HepG2 (cell line): ENCODE results near the gene HIBADH. TPM values are rescaled to one million over a fixed set of nuclear protein-coding genes. Genes with fewer than 3 reads are reported as not detected.

ENCODE experiments used
- ARNT ChIP-seq: fragments of 450-650 bp; IDR thresholded peaks from 2 replicates; pipeline ENCODE4 v1.6.1; 2017
- ATM ChIP-seq: fragments of 450-650 bp; IDR thresholded peaks from 2 replicates; pipeline ENCODE4 v1.7.1; 2017; ENCODE audit warnings: mild to moderate bottlenecking, borderline replicate concordance
- FOXJ3 ChIP-seq: sonication (generic); formaldehyde crosslinking; IDR thresholded peaks from 2 replicates; pipeline ENCODE4 v1.4.0; 2020; ENCODE audit warnings: missing genetic modification reagents, mild to moderate bottlenecking, borderline replicate concordance
- ISX ChIP-seq: sonication (generic); formaldehyde crosslinking; conservative IDR thresholded peaks from 2 replicates; pipeline ENCODE4 v1.5.0; 2020; ENCODE audit warnings: missing genetic modification reagents
- MAFK ChIP-seq, 2 experiments: IDR thresholded peaks in 1 of 2; conservative IDR thresholded peaks in 1 of 2; 2 replicates each; pipeline ENCODE4 v1.6.1; 2011; ENCODE audit warnings: improper control_type of control experiment in 2 of 2, low read length in 2 of 2
- MXD4 ChIP-seq: IDR thresholded peaks from 2 replicates; pipeline ENCODE4 v1.6.1; 2016; ENCODE audit warnings: mild to moderate bottlenecking, missing biosample characterization, missing genetic modification reagents
- MYC ChIP-seq: sonication (generic); formaldehyde crosslinking; IDR thresholded peaks from 2 replicates; pipeline ENCODE4 v1.9.0; 2021; ENCODE audit warnings: missing genetic modification reagents, borderline replicate concordance
- MZF1 ChIP-seq: sonication (generic); formaldehyde crosslinking; IDR thresholded peaks from 2 replicates; pipeline ENCODE4 v1.8.1; 2023; ENCODE audit warnings: mild to moderate bottlenecking, missing genetic modification reagents, borderline replicate concordance
- PAX8 ChIP-seq: sonication (generic); formaldehyde crosslinking; IDR thresholded peaks from 2 replicates; pipeline ENCODE4 v1.8.0; 2022; ENCODE audit warnings: mild to moderate bottlenecking, missing genetic modification reagents, borderline replicate concordance
- POLR2A ChIP-seq, 2 experiments: IDR thresholded peaks; 2 replicates each; pipeline ENCODE4 v1.6.1; 2011; ENCODE audit warnings: low read depth in 2 of 2, low read length in 2 of 2, mild to moderate bottlenecking in 1 of 2, moderate library complexity in 1 of 2; ENCODE audit not compliant: insufficient read depth in 1 of 2
- RXRA ChIP-seq: sonication (generic); formaldehyde crosslinking; IDR thresholded peaks from 2 replicates; pipeline ENCODE4 v1.5.1; 2020; ENCODE audit warnings: missing genetic modification reagents
- ZEB1 ChIP-seq: IDR thresholded peaks from 2 replicates; pipeline ENCODE4 v1.6.1; 2012; ENCODE audit warnings: mild to moderate bottlenecking, low read depth, inconsistent platforms; ENCODE audit not compliant: insufficient replicate concordance
- ZNF567 ChIP-seq: sonication (generic); formaldehyde crosslinking; IDR thresholded peaks from 2 replicates; pipeline ENCODE4 v1.8.1; 2023; ENCODE audit warnings: mild to moderate bottlenecking, missing genetic modification reagents, borderline replicate concordance
- ZNF644 ChIP-seq: IDR thresholded peaks from 2 replicates; pipeline ENCODE4 v1.6.1; 2016; ENCODE audit warnings: low read depth
- polyA plus RNA-seq, 8 experiments: library from polyadenylated mRNA; depleted of rRNA in 3 of 8; stranded (reverse) in 7 of 8; unstranded in 1 of 8; fragments of >200 nt; fragmentation: Illumina TruSeq in 4 of 8; extraction: Trizol in 4 of 8; gene quantifications; 2 replicates each; pipeline versions ENCODE4 v1.2.1 to v1.2.3, GENCODE V29; 2011 to 2016; ENCODE audit warnings: low read depth in 4 of 8, missing spikeins in 1 of 8, mixed read lengths in 1 of 8; ENCODE audit not compliant: insufficient read depth in 1 of 8
- total RNA-seq, 5 experiments: library from RNA; depleted of rRNA; stranded (reverse); fragments of >200 nt; fragmentation: Illumina TruSeq; extraction: Trizol; gene quantifications; 2 replicates each; pipeline ENCODE4 v1.2.3, GENCODE V29; 2016; ENCODE audit warnings: low read depth in 1 of 5
- TF ChIP-seq, protein P1 (sequence below): sonication (generic); formaldehyde crosslinking; IDR thresholded peaks from 2 replicates; pipeline ENCODE4 v1.5.0; 2020; ENCODE audit warnings: missing genetic modification reagents
- TF ChIP-seq, protein P2 (sequence below): sonication (generic); formaldehyde crosslinking; IDR thresholded peaks from 2 replicates; pipeline ENCODE4 v1.8.1; 2023; ENCODE audit warnings: mild to moderate bottlenecking, missing genetic modification reagents
- TF ChIP-seq, protein P3 (sequence below): sonication (generic); formaldehyde crosslinking; IDR thresholded peaks from 2 replicates; pipeline ENCODE4 v1.4.0; 2020; ENCODE audit warnings: missing genetic modification reagents, mild to moderate bottlenecking, borderline replicate concordance
- TF ChIP-seq, protein P4 (sequence below): sonication (generic); formaldehyde crosslinking; IDR thresholded peaks from 2 replicates; pipeline ENCODE4 v1.5.1; 2020; ENCODE audit warnings: mild to moderate bottlenecking, missing genetic modification reagents, moderate library complexity
- TF ChIP-seq, protein P5 (sequence below): sonication (generic); formaldehyde crosslinking; IDR thresholded peaks from 2 replicates; pipeline ENCODE4 v1.5.0; 2020; ENCODE audit warnings: mild to moderate bottlenecking, missing genetic modification reagents

Gene HIBADH
- total and polyA plus RNA-seq, 2 of the 13 experiments (the other 11 are each of a cell fraction or from before 2014, with no cell fraction given), result 49.9 to 59.5 TPM

DNA sequence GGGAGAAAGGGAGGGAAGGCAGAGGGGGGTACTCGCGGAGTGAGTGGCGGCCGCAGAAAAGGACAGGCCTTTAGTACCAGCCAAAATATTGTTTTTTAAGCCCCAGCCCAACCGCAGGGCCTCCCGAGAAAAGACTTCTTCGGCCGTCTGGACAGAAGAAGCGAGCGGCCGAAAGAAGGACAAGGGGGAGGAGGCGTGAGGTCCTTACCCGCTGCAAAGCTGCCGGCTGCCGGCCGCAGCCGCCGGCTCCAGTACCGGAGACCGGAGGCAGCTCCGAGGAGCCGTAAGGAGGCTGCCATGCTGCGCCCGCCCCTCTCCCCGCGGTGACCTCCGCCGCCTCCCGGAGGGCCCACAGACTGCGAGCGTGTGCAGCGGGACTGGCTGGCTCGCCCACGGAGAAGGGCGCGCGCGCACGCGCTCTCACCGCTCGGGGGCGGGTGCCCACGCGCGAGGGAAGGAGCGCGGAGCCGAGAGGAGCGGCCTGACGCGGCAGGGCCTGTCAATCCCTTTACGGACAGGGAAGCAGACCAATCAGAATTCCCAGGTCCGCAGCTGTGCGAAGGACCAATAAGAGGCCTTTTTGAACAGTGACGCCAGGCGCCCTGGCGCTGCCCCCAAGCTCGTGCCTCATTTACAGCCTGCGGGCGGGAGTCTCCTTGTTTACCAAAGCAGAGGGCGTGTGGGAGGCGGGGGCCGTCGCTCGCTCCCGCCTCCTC lies at the start of gene HIBADH (continued):
- TF ChIP-seq ZNF644 (CRISPR knock-in tag) (no peak; the same call in 1 of the 2 replicates), ISX (CRISPR knock-in tag) (0 out of 2 replicates have a peak, but pooled peaks have one; percentile 38), FOXJ3 (peak; percentile 83; the same call in 1 of the 2 replicates), MXD4 (peak; percentile 64; the same call in 1 of the 2 replicates), ARNT (no peak), ZEB1 (no peak), MAFK (conservative IDR thresholded peaks at IDR 0.05 in 1 of 2, IDR thresholded peaks at IDR 0.05 in 1 of 2; ENCODE audit: low read length in 2 of 2) (no peak), ZNF567 (CRISPR knock-in tag) (0 out of 2 replicates have a peak, but pooled peaks have one; percentile 45), POLR2A (IDR thresholded peaks at IDR 0.05; ENCODE audit: insufficient read depth in 1 of 2, low read depth in 2 of 2, low read length in 2 of 2) (peak; percentile 74 to 78; a peak in 3 of 4 replicates), MYC (CRISPR knock-in tag) (peak; percentile 91), RXRA (CRISPR knock-in tag) (peak; percentile 52; the same call in 1 of the 2 replicates), MZF1 (CRISPR knock-in tag) (no peak), ATM (no peak), PAX8 (CRISPR knock-in tag) (peak; percentile 75; the same call in 1 of the 2 replicates)
- TF ChIP-seq, protein P1, sequence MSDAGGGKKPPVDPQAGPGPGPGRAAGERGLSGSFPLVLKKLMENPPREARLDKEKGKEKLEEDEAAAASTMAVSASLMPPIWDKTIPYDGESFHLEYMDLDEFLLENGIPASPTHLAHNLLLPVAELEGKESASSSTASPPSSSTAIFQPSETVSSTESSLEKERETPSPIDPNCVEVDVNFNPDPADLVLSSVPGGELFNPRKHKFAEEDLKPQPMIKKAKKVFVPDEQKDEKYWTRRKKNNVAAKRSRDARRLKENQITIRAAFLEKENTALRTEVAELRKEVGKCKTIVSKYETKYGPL (CRISPR knock-in tag), result no peak
- TF ChIP-seq, protein P2, sequence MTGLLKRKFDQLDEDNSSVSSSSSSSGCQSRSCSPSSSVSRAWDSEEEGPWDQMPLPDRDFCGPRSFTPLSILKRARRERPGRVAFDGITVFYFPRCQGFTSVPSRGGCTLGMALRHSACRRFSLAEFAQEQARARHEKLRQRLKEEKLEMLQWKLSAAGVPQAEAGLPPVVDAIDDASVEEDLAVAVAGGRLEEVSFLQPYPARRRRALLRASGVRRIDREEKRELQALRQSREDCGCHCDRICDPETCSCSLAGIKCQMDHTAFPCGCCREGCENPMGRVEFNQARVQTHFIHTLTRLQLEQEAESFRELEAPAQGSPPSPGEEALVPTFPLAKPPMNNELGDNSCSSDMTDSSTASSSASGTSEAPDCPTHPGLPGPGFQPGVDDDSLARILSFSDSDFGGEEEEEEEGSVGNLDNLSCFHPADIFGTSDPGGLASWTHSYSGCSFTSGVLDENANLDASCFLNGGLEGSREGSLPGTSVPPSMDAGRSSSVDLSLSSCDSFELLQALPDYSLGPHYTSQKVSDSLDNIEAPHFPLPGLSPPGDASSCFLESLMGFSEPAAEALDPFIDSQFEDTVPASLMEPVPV, result peak; percentile 72; the same call in 1 of the 2 replicates
- TF ChIP-seq, protein P3, sequence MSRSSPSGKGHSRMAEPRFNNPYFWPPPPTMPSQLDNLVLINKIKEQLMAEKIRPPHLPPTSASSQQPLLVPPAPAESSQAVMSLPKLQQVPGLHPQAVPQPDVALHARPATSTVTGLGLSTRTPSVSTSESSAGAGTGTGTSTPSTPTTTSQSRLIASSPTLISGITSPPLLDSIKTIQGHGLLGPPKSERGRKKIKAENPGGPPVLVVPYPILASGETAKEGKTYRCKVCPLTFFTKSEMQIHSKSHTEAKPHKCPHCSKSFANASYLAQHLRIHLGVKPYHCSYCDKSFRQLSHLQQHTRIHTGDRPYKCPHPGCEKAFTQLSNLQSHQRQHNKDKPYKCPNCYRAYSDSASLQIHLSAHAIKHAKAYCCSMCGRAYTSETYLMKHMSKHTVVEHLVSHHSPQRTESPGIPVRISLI (CRISPR knock-in tag), result no peak
- TF ChIP-seq, protein P4, sequence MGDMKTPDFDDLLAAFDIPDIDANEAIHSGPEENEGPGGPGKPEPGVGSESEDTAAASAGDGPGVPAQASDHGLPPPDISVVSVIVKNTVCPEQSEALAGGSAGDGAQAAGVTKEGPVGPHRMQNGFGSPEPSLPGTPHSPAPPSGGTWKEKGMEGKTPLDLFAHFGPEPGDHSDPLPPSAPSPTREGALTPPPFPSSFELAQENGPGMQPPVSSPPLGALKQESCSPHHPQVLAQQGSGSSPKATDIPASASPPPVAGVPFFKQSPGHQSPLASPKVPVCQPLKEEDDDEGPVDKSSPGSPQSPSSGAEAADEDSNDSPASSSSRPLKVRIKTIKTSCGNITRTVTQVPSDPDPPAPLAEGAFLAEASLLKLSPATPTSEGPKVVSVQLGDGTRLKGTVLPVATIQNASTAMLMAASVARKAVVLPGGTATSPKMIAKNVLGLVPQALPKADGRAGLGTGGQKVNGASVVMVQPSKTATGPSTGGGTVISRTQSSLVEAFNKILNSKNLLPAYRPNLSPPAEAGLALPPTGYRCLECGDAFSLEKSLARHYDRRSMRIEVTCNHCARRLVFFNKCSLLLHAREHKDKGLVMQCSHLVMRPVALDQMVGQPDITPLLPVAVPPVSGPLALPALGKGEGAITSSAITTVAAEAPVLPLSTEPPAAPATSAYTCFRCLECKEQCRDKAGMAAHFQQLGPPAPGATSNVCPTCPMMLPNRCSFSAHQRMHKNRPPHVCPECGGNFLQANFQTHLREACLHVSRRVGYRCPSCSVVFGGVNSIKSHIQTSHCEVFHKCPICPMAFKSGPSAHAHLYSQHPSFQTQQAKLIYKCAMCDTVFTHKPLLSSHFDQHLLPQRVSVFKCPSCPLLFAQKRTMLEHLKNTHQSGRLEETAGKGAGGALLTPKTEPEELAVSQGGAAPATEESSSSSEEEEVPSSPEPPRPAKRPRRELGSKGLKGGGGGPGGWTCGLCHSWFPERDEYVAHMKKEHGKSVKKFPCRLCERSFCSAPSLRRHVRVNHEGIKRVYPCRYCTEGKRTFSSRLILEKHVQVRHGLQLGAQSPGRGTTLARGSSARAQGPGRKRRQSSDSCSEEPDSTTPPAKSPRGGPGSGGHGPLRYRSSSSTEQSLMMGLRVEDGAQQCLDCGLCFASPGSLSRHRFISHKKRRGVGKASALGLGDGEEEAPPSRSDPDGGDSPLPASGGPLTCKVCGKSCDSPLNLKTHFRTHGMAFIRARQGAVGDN (CRISPR knock-in tag), result peak; percentile 82
- TF ChIP-seq, protein P5, sequence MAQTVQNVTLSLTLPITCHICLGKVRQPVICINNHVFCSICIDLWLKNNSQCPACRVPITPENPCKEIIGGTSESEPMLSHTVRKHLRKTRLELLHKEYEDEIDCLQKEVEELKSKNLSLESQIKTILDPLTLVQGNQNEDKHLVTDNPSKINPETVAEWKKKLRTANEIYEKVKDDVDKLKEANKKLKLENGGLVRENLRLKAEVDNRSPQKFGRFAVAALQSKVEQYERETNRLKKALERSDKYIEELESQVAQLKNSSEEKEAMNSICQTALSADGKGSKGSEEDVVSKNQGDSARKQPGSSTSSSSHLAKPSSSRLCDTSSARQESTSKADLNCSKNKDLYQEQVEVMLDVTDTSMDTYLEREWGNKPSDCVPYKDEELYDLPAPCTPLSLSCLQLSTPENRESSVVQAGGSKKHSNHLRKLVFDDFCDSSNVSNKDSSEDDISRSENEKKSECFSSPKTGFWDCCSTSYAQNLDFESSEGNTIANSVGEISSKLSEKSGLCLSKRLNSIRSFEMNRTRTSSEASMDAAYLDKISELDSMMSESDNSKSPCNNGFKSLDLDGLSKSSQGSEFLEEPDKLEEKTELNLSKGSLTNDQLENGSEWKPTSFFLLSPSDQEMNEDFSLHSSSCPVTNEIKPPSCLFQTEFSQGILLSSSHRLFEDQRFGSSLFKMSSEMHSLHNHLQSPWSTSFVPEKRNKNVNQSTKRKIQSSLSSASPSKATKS (CRISPR knock-in tag), result peak; percentile 28; the same call in 1 of the 2 replicates
